Naive B cell (primary cell): ENCODE data around the gene RAB7A. TPM values are rescaled to one million over a fixed set of nuclear protein-coding genes. Genes with fewer than 3 reads are reported as not detected.

Source experiments
- ATAC-seq, 2 donors: fragments of 150-1000 bp; cut with Tn5 transposase; 2 replicates each; pipeline ENCODE4 v1.10.0; 2021; ENCODE audit warnings: low read depth in 2 of 2, mild to moderate bottlenecking in 2 of 2, moderate library complexity in 2 of 2
- DNase-seq: peaks from one replicate; pipeline ENCODE4 v3.0.0; 2022
- H3K27ac Mint-ChIP-seq, 6 donors: one replicate each; pipeline ENCODE4 v1.8.0; 2020 to 2022; ENCODE audit warnings: mild to moderate bottlenecking in 6 of 6, mixed read lengths in 6 of 6, moderate library complexity in 5 of 6, inconsistent platforms in 2 of 6
- H3K27me3 Mint-ChIP-seq, 3 donors: one replicate each; pipeline ENCODE4 v1.8.0; 2021 to 2022; ENCODE audit warnings: mixed read lengths in 3 of 3, mild to moderate bottlenecking in 1 of 3
- H3K36me3 Mint-ChIP-seq, 2 donors: one replicate each; pipeline ENCODE4 v1.8.0; 2020 to 2022; ENCODE audit warnings: mixed read lengths in 2 of 2, inconsistent platforms in 1 of 2, mild to moderate bottlenecking in 1 of 2
- H3K4me1 Mint-ChIP-seq, 3 donors: one replicate each; pipeline ENCODE4 v1.8.0; 2020 to 2022; ENCODE audit warnings: mixed read lengths in 3 of 3, inconsistent platforms in 1 of 3, mild to moderate bottlenecking in 1 of 3, moderate library complexity in 1 of 3
- H3K4me3 Mint-ChIP-seq, 8 donors: one replicate each; pipeline ENCODE4 v1.8.0; 2020 to 2022; ENCODE audit warnings: mild to moderate bottlenecking in 8 of 8, mixed read lengths in 8 of 8, moderate library complexity in 8 of 8, inconsistent platforms in 2 of 8
- H3K9me3 Mint-ChIP-seq, 7 donors: one replicate each; pipeline ENCODE4 v1.8.0; 2020 to 2022; ENCODE audit warnings: mixed read lengths in 7 of 7, mild to moderate bottlenecking in 5 of 7, inconsistent platforms in 2 of 7, moderate library complexity in 1 of 7
- polyA plus RNA-seq, 6 donors: library from polyadenylated mRNA; unstranded; fragments of 300-500 nt; fragmentation: Illumina TruSeq; gene quantifications; one replicate each; pipeline ENCODE4 v1.2.3, GENCODE V29; 2021; ENCODE audit warnings: low read depth in 6 of 6

Gene RAB7A
- polyA plus RNA-seq, 6 donors from 2014 or later = 165 to 252 (median 189) TPM

DNA sequence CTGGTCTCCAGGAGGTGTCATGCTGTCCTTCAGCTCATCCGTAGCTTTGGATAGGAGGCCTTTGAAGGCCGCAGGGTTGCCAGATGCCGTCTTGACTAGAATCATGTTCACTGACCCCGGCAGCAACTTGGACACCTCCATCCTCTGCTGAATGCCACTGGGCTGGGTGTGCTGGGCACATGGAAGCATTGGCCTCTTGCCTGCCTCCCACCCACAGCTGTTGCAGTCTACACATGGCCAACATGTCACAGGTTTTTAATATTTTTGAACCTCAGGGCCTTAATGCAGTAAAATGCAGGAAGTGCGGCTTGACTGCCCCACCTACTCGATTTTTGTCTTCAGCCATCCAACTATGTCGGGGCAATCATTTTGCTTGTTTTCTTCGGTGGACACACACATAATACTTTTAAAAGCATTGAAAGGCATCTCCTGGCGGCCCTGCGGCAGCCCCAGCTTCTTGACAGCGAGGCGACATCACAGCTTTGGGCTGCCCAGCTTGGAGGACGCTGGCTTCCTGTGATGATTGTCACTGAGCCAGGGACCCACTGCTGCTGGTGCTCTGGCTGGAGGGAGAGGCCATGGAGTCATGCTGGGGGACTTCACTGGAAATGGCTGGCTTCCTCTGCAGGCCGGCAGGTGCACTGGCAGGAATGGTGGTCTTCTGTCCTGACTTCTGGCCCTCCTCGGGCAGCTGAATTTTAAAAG lies 121.8 kb downstream of the RAB7A start:
- Mint-ChIP-seq H3K4me1 (peaks cover 13 to 14% (median 14%) of the 10 kb centered on the region in 3 donors), H3K27me3 (no peaks in the 10 kb centered on the region), H3K36me3 (no peaks in the 10 kb centered on the region), H3K27ac (no peak overlapping the region), H3K9me3 (peaks cover 0 to 3% (median 0%) of the 10 kb centered on the region in 7 donors), H3K4me3 (peak overlapping the region in 2 of 8 donors; percentile 40 to 63)
- ATAC-seq (no peak), DNase-seq (no peak)

DNA sequence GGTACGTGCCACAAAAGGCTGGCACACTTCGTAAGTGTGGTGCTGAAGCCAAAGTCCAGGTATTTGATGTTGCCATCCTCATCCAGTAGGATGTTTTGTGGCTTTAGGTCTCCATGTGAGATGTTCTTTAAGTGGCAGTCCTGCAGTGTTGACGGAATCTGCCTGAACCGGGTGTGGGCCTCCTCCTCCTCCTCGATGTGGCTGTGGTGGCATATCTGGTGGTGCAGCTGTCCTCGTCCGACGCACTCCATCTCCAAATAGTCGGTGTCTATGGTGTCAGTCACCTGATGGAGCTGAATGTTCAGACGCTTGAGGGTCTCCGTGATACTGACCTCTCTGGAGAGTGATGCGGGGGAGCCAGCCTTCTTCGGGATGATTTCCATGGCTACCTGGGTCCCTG lies 123.0 kb downstream of the RAB7A start:
- Mint-ChIP-seq H3K9me3 (peaks cover 0 to 7% (median 0%) of the 10 kb centered on the region in 7 donors), H3K27ac (no peak overlapping the region), H3K36me3 (peaks cover 0 to 3% of the 10 kb centered on the region in 2 donors), H3K4me1 (peaks cover 13 to 14% (median 14%) of the 10 kb centered on the region in 3 donors), H3K27me3 (no peaks in the 10 kb centered on the region), H3K4me3 (peak overlapping the region in 1 of 8 donors; percentile 43)
- ATAC-seq (no peak), DNase-seq (no peak)

GRCh38 chr3:128849911-128850455 lies 124.0 kb downstream of the RAB7A start:
- Mint-ChIP-seq H3K9me3 (peaks cover 7 to 18% (median 9%) of the 10 kb centered on the region in 7 donors), H3K27me3 (no peaks in the 10 kb centered on the region), H3K36me3 (peaks cover 6 to 11% of the 10 kb centered on the region in 2 donors), H3K4me1 (peaks cover 12 to 14% (median 13%) of the 10 kb centered on the region in 3 donors), H3K27ac (peak overlapping the region in 1 of 6 donors; percentile 86), H3K4me3 (no peak overlapping the region)
- no peak for DNase-seq
- ATAC-seq = no peak

- Mint-ChIP-seq H3K36me3 (peaks cover 11% of the 10 kb centered on the region in 2 donors), H3K27me3 (no peaks in the 10 kb centered on the region), H3K4me1 (peaks cover 7 to 9% (median 7%) of the 10 kb centered on the region in 3 donors), H3K27ac (peak overlapping the region in 2 of 6 donors; percentile 18 to 86), H3K9me3 (peaks cover 7 to 22% (median 12%) of the 10 kb centered on the region in 7 donors), H3K4me3 (no peak overlapping the region)
- ATAC-seq (no peak), DNase-seq (no peak)
These were observed 124.6 kb downstream of the RAB7A start for GRCh38 chr3:128850544-128850943.

DNA sequence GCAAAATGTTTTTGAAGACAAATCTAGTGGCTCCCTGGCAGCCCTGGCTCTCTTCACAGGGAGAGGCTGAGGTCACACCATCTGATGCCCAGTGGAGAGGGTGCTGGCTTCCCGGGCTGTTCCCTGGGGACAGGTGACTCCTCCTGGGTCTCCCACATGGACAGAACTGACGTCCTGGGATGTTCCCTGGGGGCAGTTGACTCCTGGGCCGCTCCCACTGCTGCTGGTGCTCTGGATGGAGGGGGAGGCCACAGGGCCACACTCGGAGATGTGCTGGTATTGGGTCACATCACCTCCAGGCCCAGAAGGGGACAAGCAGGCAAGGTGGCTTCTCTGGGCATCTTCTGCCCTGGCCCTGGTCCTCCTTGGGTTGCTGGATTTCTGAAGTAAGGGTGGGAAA lies 125.6 kb downstream of the RAB7A start:
- no peak overlapping the region for H3K4me3 Mint-ChIP-seq
- DNase-seq (no peak), ATAC-seq (no peak)
- peaks cover 0 to 4% (median 0%) of the 10 kb centered on the region in 3 donors for H3K4me1 Mint-ChIP-seq
- peaks cover 11 to 13% of the 10 kb centered on the region in 2 donors for H3K36me3 Mint-ChIP-seq
- H3K27me3 Mint-ChIP-seq = no peaks in the 10 kb centered on the region
- no peak overlapping the region for H3K27ac Mint-ChIP-seq
- peaks cover 7 to 32% (median 14%) of the 10 kb centered on the region in 7 donors for H3K9me3 Mint-ChIP-seq

DNA sequence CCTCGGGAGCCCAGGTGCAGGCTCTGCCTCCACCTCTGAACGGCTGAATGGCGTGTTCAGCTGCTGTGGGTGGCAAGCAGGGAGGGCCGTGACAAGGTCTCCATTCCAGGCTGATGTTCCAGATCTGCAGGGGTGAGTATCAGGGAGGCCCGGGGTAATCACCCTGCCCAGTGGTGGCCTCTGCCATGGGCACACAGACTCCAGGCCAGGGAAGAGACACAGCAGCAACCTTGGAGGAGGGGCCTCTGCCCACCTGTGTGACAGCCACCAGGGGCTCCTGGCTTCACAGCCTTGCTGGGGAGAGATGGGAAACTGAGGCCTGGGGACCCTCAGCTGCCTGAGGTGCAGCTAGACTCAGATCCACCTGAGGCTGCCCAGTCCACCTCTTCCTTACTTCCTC lies 127.8 kb downstream of the RAB7A start:
- H3K27ac Mint-ChIP-seq = no peak overlapping the region
- peak overlapping the region in 1 of 8 donors; percentile 15 for H3K4me3 Mint-ChIP-seq
- H3K27me3 Mint-ChIP-seq = no peaks in the 10 kb centered on the region
- H3K9me3 Mint-ChIP-seq = peaks cover 15 to 51% (median 31%) of the 10 kb centered on the region in 7 donors
- DNase-seq (no peak), ATAC-seq (no peak)
- peaks cover 17 to 30% of the 10 kb centered on the region in 2 donors for H3K36me3 Mint-ChIP-seq
- no peaks in the 10 kb centered on the region for H3K4me1 Mint-ChIP-seq

DNA sequence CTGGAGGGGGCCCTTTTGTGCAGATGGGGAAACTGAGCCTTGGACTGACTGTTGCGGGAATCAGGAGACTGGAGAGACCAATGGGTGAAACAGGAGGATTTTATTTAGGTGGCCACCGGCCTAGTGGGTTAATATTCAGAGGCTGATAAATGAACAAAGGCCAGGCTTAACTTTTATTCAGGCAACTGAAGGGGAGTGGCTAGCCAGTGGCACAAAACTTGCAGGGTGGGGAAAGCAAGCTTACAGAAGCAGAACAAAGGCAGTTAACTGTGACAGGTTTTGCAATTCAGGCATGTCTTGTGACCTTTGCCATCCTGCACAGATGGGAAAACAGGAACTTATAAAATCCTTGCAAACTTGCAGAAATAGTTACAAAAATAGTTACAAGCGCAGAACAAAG lies 128.5 kb downstream of the RAB7A start:
- Mint-ChIP-seq H3K4me1 (no peaks in the 10 kb centered on the region), H3K9me3 (peaks cover 17 to 57% (median 35%) of the 10 kb centered on the region in 7 donors), H3K27ac (no peak overlapping the region), H3K4me3 (peak overlapping the region in 1 of 8 donors; percentile 71), H3K36me3 (peaks cover 17 to 37% of the 10 kb centered on the region in 2 donors), H3K27me3 (no peaks in the 10 kb centered on the region)
- ATAC-seq = no peak
- no peak for DNase-seq

GRCh38 chr3:128855569-128855968 lies 129.6 kb downstream of the RAB7A start:
- no peak for DNase-seq
- ATAC-seq = no peak
- H3K27me3 Mint-ChIP-seq = no peaks in the 10 kb centered on the region
- peaks cover 21 to 44% of the 10 kb centered on the region in 2 donors for H3K36me3 Mint-ChIP-seq
- no peaks in the 10 kb centered on the region for H3K4me1 Mint-ChIP-seq
- H3K4me3 Mint-ChIP-seq = no peak overlapping the region
- peaks cover 17 to 68% (median 46%) of the 10 kb centered on the region in 7 donors for H3K9me3 Mint-ChIP-seq
- H3K27ac Mint-ChIP-seq = no peak overlapping the region

- H3K27me3 Mint-ChIP-seq = no peaks in the 10 kb centered on the region
- H3K27ac Mint-ChIP-seq = no peak overlapping the region
- no peaks in the 10 kb centered on the region for H3K4me1 Mint-ChIP-seq
- H3K9me3 Mint-ChIP-seq = peaks cover 24 to 77% (median 59%) of the 10 kb centered on the region in 7 donors
- peak overlapping the region in 1 of 8 donors; percentile 6 for H3K4me3 Mint-ChIP-seq
- H3K36me3 Mint-ChIP-seq = peaks cover 21 to 62% of the 10 kb centered on the region in 2 donors
- ATAC-seq = no peak
- DNase-seq = no peak
These were observed 132.2 kb downstream of the RAB7A start for GRCh38 chr3:128858167-128858566.

DNA sequence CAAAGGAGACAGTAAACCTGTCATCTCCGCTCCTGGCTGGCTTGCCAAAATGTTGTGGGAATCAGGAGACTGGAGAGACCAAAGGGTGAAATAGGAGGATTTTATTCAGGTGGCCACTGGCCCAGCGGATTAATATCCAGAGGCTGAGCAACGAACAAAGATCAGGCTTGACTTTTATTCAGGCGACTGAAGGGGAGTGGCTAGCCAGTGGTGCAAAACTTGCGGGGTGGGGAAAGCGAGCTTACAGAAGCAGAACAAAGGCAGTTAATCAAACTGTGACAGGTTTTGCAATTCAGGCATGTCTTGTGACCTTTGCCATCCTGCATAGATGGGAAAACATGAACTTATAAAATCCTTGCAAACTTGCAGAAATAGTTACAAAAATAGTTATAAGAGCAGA lies 133.6 kb downstream of the RAB7A start:
- H3K27ac Mint-ChIP-seq = no peak overlapping the region

GRCh38 chr3:128861491-128861890 lies 135.5 kb downstream of the RAB7A start:
- H3K27me3 Mint-ChIP-seq = peaks cover 0 to 6% (median 0%) of the 10 kb centered on the region in 3 donors
- H3K36me3 Mint-ChIP-seq = peaks cover 8 to 51% of the 10 kb centered on the region in 2 donors
- DNase-seq (no peak), ATAC-seq (no peak)
- H3K9me3 Mint-ChIP-seq = peaks cover 17 to 51% (median 44%) of the 10 kb centered on the region in 7 donors
- H3K27ac Mint-ChIP-seq = no peak overlapping the region
- peaks cover 0 to 6% (median 0%) of the 10 kb centered on the region in 3 donors for H3K4me1 Mint-ChIP-seq
- no peak overlapping the region for H3K4me3 Mint-ChIP-seq

More for the DNA sequence above, 133.6 kb downstream of the RAB7A start:
- ATAC-seq = no peak
- Mint-ChIP-seq H3K27me3 (peaks cover 0 to 5% (median 0%) of the 10 kb centered on the region in 3 donors), H3K4me3 (no peak overlapping the region), H3K36me3 (peaks cover 19 to 52% of the 10 kb centered on the region in 2 donors), H3K9me3 (peaks cover 18 to 66% (median 54%) of the 10 kb centered on the region in 7 donors), H3K4me1 (peaks cover 0 to 6% (median 0%) of the 10 kb centered on the region in 3 donors)
- DNase-seq = no peak

DNA sequence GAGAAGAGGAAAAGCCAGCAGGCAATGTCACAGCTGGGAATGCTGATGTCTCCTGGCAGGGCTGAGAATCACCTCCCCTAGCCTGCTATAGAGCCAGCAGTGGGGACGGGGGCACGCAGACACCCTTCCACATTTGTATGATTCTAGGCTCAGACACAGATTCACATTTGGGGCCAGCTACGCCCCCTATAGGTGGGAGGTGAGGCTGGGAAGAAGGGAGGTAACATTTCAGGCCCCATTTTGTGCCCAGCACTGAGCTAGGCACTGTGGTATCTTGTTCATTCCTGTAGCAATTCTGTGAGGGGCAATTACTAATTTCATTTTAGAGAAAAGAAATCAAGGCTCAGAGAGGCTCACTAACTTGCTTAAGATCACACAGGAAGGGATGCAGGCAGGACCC lies 137.6 kb downstream of the RAB7A start:
- ATAC-seq = no peak
- peaks cover 11 to 35% (median 29%) of the 10 kb centered on the region in 7 donors for H3K9me3 Mint-ChIP-seq
- peaks cover 5 to 34% of the 10 kb centered on the region in 2 donors for H3K36me3 Mint-ChIP-seq
- no peak for DNase-seq
- H3K27me3 Mint-ChIP-seq = peaks cover 0 to 6% (median 0%) of the 10 kb centered on the region in 3 donors
- H3K4me1 Mint-ChIP-seq = peaks cover 0 to 6% (median 0%) of the 10 kb centered on the region in 3 donors
- H3K27ac Mint-ChIP-seq = no peak overlapping the region
- no peak overlapping the region for H3K4me3 Mint-ChIP-seq
